ENCODE measurements around the gene WDR36.

DNA sequence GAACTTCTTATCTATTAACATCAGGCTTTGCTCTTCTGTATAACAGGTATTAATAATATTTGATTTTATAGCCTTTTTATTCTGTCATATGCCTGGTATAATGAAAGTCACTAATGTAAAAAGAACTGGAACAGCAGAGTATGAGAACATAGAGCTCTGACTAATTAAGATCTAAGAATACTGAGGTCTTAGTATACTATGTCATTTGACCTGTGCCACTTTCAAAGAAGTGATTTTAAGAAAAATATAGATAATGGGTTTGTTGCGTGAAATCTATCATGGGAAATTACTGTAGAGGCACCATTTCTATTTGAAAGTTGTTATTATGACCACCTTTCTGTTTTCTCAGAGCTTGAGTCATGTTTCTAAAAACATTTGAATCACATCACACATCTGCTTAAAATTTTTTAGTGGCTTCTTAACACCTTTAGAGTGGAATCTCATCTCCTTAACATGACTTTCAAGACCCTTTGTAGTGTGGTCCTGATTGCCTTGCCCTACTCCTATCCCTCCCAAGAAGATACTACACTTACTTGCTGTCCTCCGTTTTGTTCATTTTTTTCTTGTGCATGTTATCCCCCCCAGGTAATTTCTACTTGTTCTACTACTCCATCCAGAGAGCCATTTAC, 14.3 kb downstream of the WDR36 start:
- TF ChIP-seq EZH2phosphoT487 (IDR thresholded peaks at IDR 0.05; ENCODE audit: borderline replicate concordance) (no peak), POLR2A (IDR thresholded peaks at IDR 0.05; ENCODE audit: borderline replicate concordance, extremely low read depth, insufficient read depth, insufficient read length) (no peak), CEBPB (IDR thresholded peaks at IDR 0.05; ENCODE audit: low read depth) (no peak), EZH2 (IDR thresholded peaks at IDR 0.05) (no peak), POLR2AphosphoS5 (IDR thresholded peaks at IDR 0.05; ENCODE audit: low read depth, low read length) (no peak), JUND (IDR thresholded peaks at IDR 0.05) (no peak), SIN3A (IDR thresholded peaks at IDR 0.05; ENCODE audit: low read depth) (no peak)
- TF ChIP-seq, protein P1, sequence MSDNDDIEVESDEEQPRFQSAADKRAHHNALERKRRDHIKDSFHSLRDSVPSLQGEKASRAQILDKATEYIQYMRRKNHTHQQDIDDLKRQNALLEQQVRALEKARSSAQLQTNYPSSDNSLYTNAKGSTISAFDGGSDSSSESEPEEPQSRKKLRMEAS (IDR thresholded peaks at IDR 0.05) = no peak
